Bronchial epithelial cell (primary cell): ENCODE measurements around the gene DAGLA. TPM values are rescaled to one million over a fixed set of nuclear protein-coding genes. Genes with fewer than 3 reads are reported as not detected.

ENCODE experiments used
- DNase-seq: peaks from one replicate; pipeline ENCODE4 v3.0.0-alpha.2; 2010; ENCODE audit warnings: low read depth
- FAIRE-seq: peaks from 2 replicates; lab custom pipeline; 2011; peaks lifted over from hg19 to GRCh38; lab: Jason Lieb, UNC
- H3K27me3 ChIP-seq: 2 replicates; pipeline ENCODE4 v1.5.1; 2011; ENCODE audit warnings: low read length; ENCODE audit not compliant: control insufficient read depth, insufficient read depth
- H3K36me3 ChIP-seq: 2 replicates; pipeline ENCODE4 v1.5.1; 2011; ENCODE audit warnings: low read length; ENCODE audit not compliant: control insufficient read depth, insufficient read depth
- H3K4me3 ChIP-seq: 2 replicates; pipeline ENCODE4 v1.5.1; 2011; ENCODE audit warnings: mild to moderate bottlenecking, low read depth, low read length, control low read depth
- total RNA-seq: library from RNA; depleted of rRNA; stranded (reverse); fragments of >200 nt; gene quantifications from 2 replicates; pipeline ENCODE4 v1.2.1, GENCODE V29; 2014
- TF ChIP-seq, protein P1 (sequence below): IDR thresholded peaks from 2 replicates; pipeline ENCODE4 v1.5.1; 2011; ENCODE audit warnings: mild to moderate bottlenecking, moderate library complexity, low read length, control low read depth, inconsistent platforms; ENCODE audit not compliant: insufficient read depth, severe bottlenecking

DAGLA gene
- total RNA-seq, 1 donor from 2014 or later, result under 0.01 TPM

DNA sequence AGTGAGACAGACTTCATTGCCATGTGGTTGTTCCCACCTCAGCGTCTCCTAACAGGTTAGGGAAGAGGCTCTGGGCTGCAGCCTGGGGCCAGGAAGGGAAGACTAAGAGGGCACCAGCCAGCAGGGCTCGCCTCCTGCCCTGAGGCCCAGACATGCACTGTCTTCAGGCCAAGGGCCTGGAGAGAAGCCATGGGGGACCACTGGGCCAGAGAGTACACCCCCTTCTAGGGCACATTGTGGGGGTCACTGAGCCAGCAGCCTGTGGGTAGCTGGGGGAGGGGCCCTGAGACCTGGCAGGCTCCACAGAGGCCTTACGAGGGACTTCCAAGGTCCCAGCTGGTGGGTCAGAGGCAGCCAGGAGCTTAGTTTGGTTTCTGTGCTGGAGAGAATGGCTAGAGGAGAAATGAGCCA lies 47.2 kb downstream of the DAGLA start:
- H3K27me3 ChIP-seq, result no peaks in the 10 kb centered on the region
- no peak for FAIRE-seq
- no peak overlapping the region for H3K4me3 ChIP-seq

GRCh38 chr11:61728066-61728939 lies 48.1 kb downstream of the DAGLA start:
- Histone ChIP-seq H3K36me3 (no peaks in the 10 kb centered on the region), H3K27me3 (no peaks in the 10 kb centered on the region), H3K4me3 (no peak overlapping the region)
- DNase-seq, result no peak
- TF ChIP-seq, protein P1, sequence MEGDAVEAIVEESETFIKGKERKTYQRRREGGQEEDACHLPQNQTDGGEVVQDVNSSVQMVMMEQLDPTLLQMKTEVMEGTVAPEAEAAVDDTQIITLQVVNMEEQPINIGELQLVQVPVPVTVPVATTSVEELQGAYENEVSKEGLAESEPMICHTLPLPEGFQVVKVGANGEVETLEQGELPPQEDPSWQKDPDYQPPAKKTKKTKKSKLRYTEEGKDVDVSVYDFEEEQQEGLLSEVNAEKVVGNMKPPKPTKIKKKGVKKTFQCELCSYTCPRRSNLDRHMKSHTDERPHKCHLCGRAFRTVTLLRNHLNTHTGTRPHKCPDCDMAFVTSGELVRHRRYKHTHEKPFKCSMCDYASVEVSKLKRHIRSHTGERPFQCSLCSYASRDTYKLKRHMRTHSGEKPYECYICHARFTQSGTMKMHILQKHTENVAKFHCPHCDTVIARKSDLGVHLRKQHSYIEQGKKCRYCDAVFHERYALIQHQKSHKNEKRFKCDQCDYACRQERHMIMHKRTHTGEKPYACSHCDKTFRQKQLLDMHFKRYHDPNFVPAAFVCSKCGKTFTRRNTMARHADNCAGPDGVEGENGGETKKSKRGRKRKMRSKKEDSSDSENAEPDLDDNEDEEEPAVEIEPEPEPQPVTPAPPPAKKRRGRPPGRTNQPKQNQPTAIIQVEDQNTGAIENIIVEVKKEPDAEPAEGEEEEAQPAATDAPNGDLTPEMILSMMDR, result peak; percentile 3
- FAIRE-seq, result no peak

More for the DNA sequence above, 47.2 kb downstream of the DAGLA start:
- no peak for DNase-seq
- no peaks in the 10 kb centered on the region for H3K36me3 ChIP-seq
- TF ChIP-seq, protein P1, result no peak

DNA sequence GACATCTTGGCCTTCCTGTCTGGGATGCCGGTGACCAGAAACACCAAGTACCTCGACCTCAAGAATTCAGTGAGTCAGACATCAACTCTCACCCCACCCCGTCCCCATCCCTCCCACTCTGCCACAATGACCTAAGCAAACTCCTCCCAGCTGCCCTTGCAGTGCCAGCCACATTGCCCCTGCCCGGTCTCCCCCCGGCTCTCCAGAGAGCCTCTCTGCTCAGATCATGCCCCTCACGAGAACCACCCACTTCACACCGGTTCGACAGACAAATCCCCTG lies 48.7 kb downstream of the DAGLA start:
- TF ChIP-seq, protein P1, result no peak
- Histone ChIP-seq H3K27me3 (no peaks in the 10 kb centered on the region), H3K36me3 (no peaks in the 10 kb centered on the region), H3K4me3 (no peak overlapping the region)
- FAIRE-seq (no peak), DNase-seq (peak; percentile 69)

DNA sequence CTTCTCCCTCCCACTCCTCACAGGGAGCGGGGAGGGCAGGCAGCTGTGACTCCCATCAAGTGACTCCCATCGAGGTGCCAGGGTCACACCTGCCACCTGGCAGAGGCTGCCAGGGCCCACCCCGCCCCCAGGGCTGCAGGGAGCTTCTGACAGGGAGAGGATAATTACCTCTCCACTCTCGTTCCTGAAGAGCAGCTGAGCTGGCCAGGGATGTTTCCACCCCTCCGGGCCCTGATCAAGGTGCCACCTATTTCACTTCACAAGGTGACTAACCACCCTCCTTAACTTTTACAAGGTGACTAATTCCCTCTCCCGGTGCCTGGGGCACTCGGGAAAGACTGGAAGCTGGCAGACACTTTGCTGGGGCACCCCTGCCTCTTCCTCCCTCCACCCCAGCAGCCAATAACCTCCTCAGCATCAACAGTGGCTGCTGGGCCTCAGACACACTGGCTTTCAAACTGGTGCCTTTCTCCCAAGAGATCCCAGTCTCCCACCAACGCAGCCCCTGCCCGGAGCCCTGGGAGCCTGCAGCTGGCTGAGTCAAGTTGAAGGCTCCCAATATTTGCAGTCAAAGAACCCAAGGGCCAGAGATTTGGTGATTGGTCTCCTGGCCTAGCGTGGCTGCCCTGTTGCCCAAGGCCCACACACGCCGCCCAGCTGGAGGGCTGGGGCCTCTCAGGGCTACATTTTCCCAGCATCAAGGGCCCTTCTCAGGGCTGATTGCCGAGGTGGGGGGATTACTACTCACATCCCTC lies 50.2 kb downstream of the DAGLA start:
- no peaks in the 10 kb centered on the region for H3K36me3 ChIP-seq
- DNase-seq, result peak; percentile 90
- H3K27me3 ChIP-seq, result no peaks in the 10 kb centered on the region
- TF ChIP-seq, protein P1, result no peak
- H3K4me3 ChIP-seq, result no peak overlapping the region
- peak; percentile 88 for FAIRE-seq

- DNase-seq, result no peak
- no peak overlapping the region for H3K4me3 ChIP-seq
- no peaks in the 10 kb centered on the region for H3K27me3 ChIP-seq
Measured at GRCh38 chr11:61731211-61731951, 51.2 kb downstream of the DAGLA start.

More at GRCh38 chr11:61731211-61731951, 51.2 kb downstream of the DAGLA start:
- FAIRE-seq, result no peak
- no peaks in the 10 kb centered on the region for H3K36me3 ChIP-seq
- TF ChIP-seq, protein P1, result no peak
